ENCODE results near the gene STK32B. TPM values are rescaled to one million over a fixed set of nuclear protein-coding genes. Genes with fewer than 3 reads are reported as not detected.

STK32B gene
- total and polyA plus RNA-seq, 2 donors (not counting 3 experiments of a cell fraction or from before 2014, with no cell fraction given) = 5.6 to 7.8 TPM

GRCh38 chr4:5381961-5382441 is 330.7 kb downstream of the STK32B start:
- Histone ChIP-seq H3K27ac (ENCODE audit: insufficient read depth, low read depth, low read length) (no peak overlapping the region), H3K36me3 (ENCODE audit: control insufficient read depth in 2 of 2, extremely low read depth in 1 of 2, insufficient read depth in 2 of 2, low read length in 2 of 2) (no peaks in the 10 kb centered on the region), H3K27me3 (ENCODE audit: control insufficient read depth in 2 of 2, insufficient read depth in 2 of 2, low read length in 2 of 2) (no peaks in the 10 kb centered on the region), H3K9me3 (replicated peaks; ENCODE audit: control insufficient read depth, insufficient read depth, low read length) (no peaks in the 10 kb centered on the region), H2AFZ (ENCODE audit: low read depth, low read length) (no peak overlapping the region), H4K20me1 (replicated peaks; ENCODE audit: control insufficient read depth, extremely low read depth, insufficient read depth, low read length) (no peaks in the 10 kb centered on the region), H3K9ac (replicated peaks; ENCODE audit: extremely low read depth, insufficient read depth, low read length) (no peak overlapping the region), H3K9me1 (replicated peaks; ENCODE audit: control insufficient read depth, extremely low read depth, insufficient read depth, low read length) (no peaks in the 10 kb centered on the region), H3K4me1 (ENCODE audit: control insufficient read depth, extremely low read depth, insufficient read depth, low read length) (no peaks in the 10 kb centered on the region), H3K4me3 (replicated peaks in 1 of 3; ENCODE audit: insufficient read depth in 1 of 3, low read depth in 1 of 3, low read length in 3 of 3) (no peak overlapping the region), H3K4me2 (ENCODE audit: insufficient read depth, low read length) (no peak overlapping the region), H3K79me2 (ENCODE audit: control insufficient read depth, insufficient read depth, low read length) (no peaks in the 10 kb centered on the region)
- TF ChIP-seq MYC (IDR thresholded peaks at IDR 0.05; ENCODE audit: low read depth, low read length) (no peak), GATA2 (IDR thresholded peaks at IDR 0.05; ENCODE audit: insufficient read depth, insufficient read length, low read depth, low read length) (no peak), CTCF (IDR thresholded peaks at IDR 0.05; ENCODE audit: extremely low read depth in 1 of 2, insufficient read depth in 1 of 2, low read depth in 1 of 2, low read length in 2 of 2) (no peak), POLR2AphosphoS5 (IDR thresholded peaks at IDR 0.05; ENCODE audit: insufficient read depth, low read depth, low read length) (no peak), MAX (IDR thresholded peaks at IDR 0.05; ENCODE audit: insufficient read depth, insufficient read length) (no peak), FOS (IDR thresholded peaks at IDR 0.05; ENCODE audit: borderline replicate concordance, insufficient read depth, low read length) (no peak), JUN (IDR thresholded peaks at IDR 0.05; ENCODE audit: borderline replicate concordance, insufficient read depth, insufficient read length, low read depth) (no peak), POLR2A (IDR thresholded peaks at IDR 0.05; ENCODE audit: low read depth, low read length) (no peak), EZH2 (IDR thresholded peaks at IDR 0.05; ENCODE audit: borderline replicate concordance, low read depth, low read length, severe bottlenecking) (no peak)
- CTCF ChIA-PET = interaction anchor here (1.4 to 2.9 kb wide), 3 partner anchors 9 to 331 kb away, joined by 4 to 15 read pairs (median 5); partner anchors contain the start of gene STK32B
- BruUV-seq (replicated peaks) = no TSS peak
- dilution Hi-C loops (cut with MboI; ENCODE audit: extremely low pct_ligation_motif_present, low sequenced_read_pairs) = no loop called here
- FAIRE-seq (no peak), DNase-seq (ENCODE audit: low read depth, low spot score) (no peak)
- intact Hi-C loops (cut with micrococcal nuclease) = no loop called here
- POLR2A ChIA-PET = no interaction called here

Data from endothelial cell of umbilical vein (primary cell).